Suprapubic skin (tissue), 4 donors: Measurements from ENCODE around the gene ABHD3.
"Not testable (repeated sequence)": the region's sequence is repeated elsewhere in the genome, so short reads cannot be mapped to it uniquely, and the experiment has no call there.

ENCODE experiments used
- EP300 ChIP-seq: sonication (generic); formaldehyde crosslinking; IDR thresholded peaks from one replicate; pipeline ENCODE4 v1.6.1; 2017; ENCODE audit warnings: antibody characterized with exemption
- POLR2A ChIP-seq, 2 donors: fragments of 450-650 bp; IDR thresholded peaks; one replicate each; pipeline ENCODE4 v1.6.1; 2017; ENCODE audit warnings: antibody characterized with exemption in 2 of 2, mild to moderate bottlenecking in 2 of 2, moderate library complexity in 2 of 2
- POLR2AphosphoS5 ChIP-seq, 3 donors: sonication (generic); formaldehyde crosslinking; IDR thresholded peaks; one replicate each; pipeline ENCODE4 v1.6.1; 2017; ENCODE audit warnings: antibody characterized with exemption in 3 of 3
- TF ChIP-seq, protein P1 (sequence below), 2 donors: fragments of 200-600 bp in 1 of 2; fragments of 450-650 bp in 1 of 2; sonication (generic) in 1 of 2; IDR thresholded peaks; one replicate each; pipeline ENCODE4 v1.5.1; 2016 to 2019; ENCODE audit warnings: antibody characterized with exemption in 2 of 2, mild to moderate bottlenecking in 1 of 2, moderate library complexity in 1 of 2

DNA sequence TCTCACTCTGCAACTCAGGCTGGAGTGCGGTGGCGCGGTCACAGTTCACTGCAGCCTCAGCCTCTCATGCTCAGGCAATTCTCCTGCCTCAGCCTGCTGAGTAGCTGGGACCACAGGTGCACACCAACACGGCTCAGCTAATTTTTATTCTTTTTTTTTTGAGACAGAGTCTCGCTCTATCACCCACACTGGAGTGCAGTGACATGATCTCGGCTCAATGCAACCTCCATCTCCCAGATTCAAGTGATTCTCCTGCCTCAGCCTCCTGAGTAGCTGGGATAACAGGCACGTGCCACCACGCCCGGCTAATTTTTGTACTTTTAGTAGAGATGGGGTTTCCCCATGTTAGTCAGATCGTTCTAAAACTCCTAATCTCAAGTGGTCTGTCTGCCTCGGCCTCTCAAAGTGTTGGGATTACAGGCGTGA, 19.0 kb downstream of the ABHD3 start:
- TF ChIP-seq, protein P1, sequence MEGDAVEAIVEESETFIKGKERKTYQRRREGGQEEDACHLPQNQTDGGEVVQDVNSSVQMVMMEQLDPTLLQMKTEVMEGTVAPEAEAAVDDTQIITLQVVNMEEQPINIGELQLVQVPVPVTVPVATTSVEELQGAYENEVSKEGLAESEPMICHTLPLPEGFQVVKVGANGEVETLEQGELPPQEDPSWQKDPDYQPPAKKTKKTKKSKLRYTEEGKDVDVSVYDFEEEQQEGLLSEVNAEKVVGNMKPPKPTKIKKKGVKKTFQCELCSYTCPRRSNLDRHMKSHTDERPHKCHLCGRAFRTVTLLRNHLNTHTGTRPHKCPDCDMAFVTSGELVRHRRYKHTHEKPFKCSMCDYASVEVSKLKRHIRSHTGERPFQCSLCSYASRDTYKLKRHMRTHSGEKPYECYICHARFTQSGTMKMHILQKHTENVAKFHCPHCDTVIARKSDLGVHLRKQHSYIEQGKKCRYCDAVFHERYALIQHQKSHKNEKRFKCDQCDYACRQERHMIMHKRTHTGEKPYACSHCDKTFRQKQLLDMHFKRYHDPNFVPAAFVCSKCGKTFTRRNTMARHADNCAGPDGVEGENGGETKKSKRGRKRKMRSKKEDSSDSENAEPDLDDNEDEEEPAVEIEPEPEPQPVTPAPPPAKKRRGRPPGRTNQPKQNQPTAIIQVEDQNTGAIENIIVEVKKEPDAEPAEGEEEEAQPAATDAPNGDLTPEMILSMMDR (IDR thresholded peaks at IDR 0.05): not testable (repeated sequence)
- not testable (repeated sequence) for TF ChIP-seq POLR2AphosphoS5 (IDR thresholded peaks at IDR 0.05); POLR2A (IDR thresholded peaks at IDR 0.05); EP300
